GM12878 (cell line): ENCODE results near the gene XDH. TPM values are rescaled to one million over a fixed set of nuclear protein-coding genes. Genes with fewer than 3 reads are reported as not detected.

ENCODE experiments used
- ATAC-seq: fragments of 200-7000 bp; cut with Tn5 transposase; 3 replicates; pipeline ENCODE4 v1.9.1; 2020; ENCODE audit warnings: mild to moderate bottlenecking, moderate library complexity
- BruUV-seq: library from RNA; stranded (reverse); fragments of 400-500 nt; replicated peaks from 2 replicates; lab custom pipeline; 2021; lab: Mats Ljungman, UMichigan
- CTCF ChIA-PET: fragments of 300-600 bp; sonication (Branson Sonifier 250); formaldehyde crosslinking; extraction: SDS; loops from one replicate; lab custom pipeline; 2021; ENCODE audit warnings: inconsistent platforms; lab: Yijun Ruan, JAX
- POLR2A ChIA-PET: fragments of 350-600 bp; formaldehyde crosslinking; extraction: SDS; loops from one replicate; lab custom pipeline; 2021; ENCODE audit warnings: inconsistent platforms; lab: Charles Lee
- RAD21 ChIA-PET: fragments of 300-600 bp; sonication (Branson Sonifier 250); formaldehyde crosslinking; loops from one replicate; lab custom pipeline; 2023; ENCODE audit warnings: antibody characterized with exemption; ENCODE audit not compliant: unreplicated experiment; lab: Charles Lee
- SMC1A ChIA-PET: fragments of 300-600 bp; sonication (Branson Sonifier 250); formaldehyde crosslinking; loops from one replicate; lab custom pipeline; 2023; ENCODE audit not compliant: unreplicated experiment, uncharacterized antibody; lab: Charles Lee
- DNase-seq: peaks from one replicate; pipeline ENCODE4 v3.0.0-alpha.2; 2011; ENCODE audit warnings: low read depth, low spot score
- FAIRE-seq: peaks from 3 replicates; lab custom pipeline; 2011; peaks lifted over from hg19 to GRCh38; lab: Jason Lieb, UNC
- H2AFZ ChIP-seq: 2 replicates; pipeline ENCODE4 v1.6.0; 2011; ENCODE audit warnings: low read depth, low read length, control low read depth; ENCODE audit not compliant: control insufficient read depth
- H3K27ac ChIP-seq: 2 replicates; pipeline ENCODE4 v1.5.1; 2011; ENCODE audit warnings: control low read depth; ENCODE audit not compliant: control insufficient read depth, insufficient read depth
- H3K27me3 ChIP-seq, 2 experiments: replicated peaks in 1 of 2; 2 replicates each; pipeline versions ENCODE4 v1.6.0 to v1.6.1; 2011; ENCODE audit warnings: low read length in 1 of 2; ENCODE audit not compliant: control insufficient read depth in 2 of 2, insufficient read depth in 2 of 2
- H3K36me3 ChIP-seq, 2 experiments: 2 replicates each; pipeline ENCODE4 v1.5.1; 2011; ENCODE audit warnings: low read length in 1 of 2; ENCODE audit not compliant: control insufficient read depth in 2 of 2, insufficient read depth in 2 of 2
- H3K4me1 ChIP-seq: 2 replicates; pipeline ENCODE4 v1.6.1; 2011; ENCODE audit warnings: mild to moderate bottlenecking, low read length, moderate library complexity, mixed read lengths; ENCODE audit not compliant: control insufficient read depth, insufficient read depth
- H3K4me2 ChIP-seq: 2 replicates; pipeline ENCODE4 v1.6.0; 2011; ENCODE audit warnings: control low read depth; ENCODE audit not compliant: control insufficient read depth, insufficient read depth
- H3K4me3 ChIP-seq: fragments of 200-600 bp; sonication (generic); 2 replicates; pipeline ENCODE4 v1.5.1; 2016
- H3K79me2 ChIP-seq: 2 replicates; pipeline ENCODE4 v1.6.0; 2011; ENCODE audit warnings: low read length; ENCODE audit not compliant: control insufficient read depth, insufficient read depth
- H3K9ac ChIP-seq: 2 replicates; pipeline ENCODE4 v1.8.0; 2011; ENCODE audit warnings: low read length, control low read depth, mixed read lengths; ENCODE audit not compliant: control insufficient read depth, insufficient read depth
- H3K9me3 ChIP-seq: replicated peaks from 3 replicates; pipeline ENCODE4 v1.5.1; 2011; ENCODE audit warnings: mild to moderate bottlenecking, low read length; ENCODE audit not compliant: control insufficient read depth, insufficient read depth
- H4K20me1 ChIP-seq: 2 replicates; pipeline ENCODE4 v1.6.0; 2011; ENCODE audit not compliant: control insufficient read depth, insufficient read depth
- BACH1 ChIP-seq: fragments of 450-650 bp; IDR thresholded peaks from 2 replicates; pipeline ENCODE4 v1.6.1; 2017; ENCODE audit warnings: mild to moderate bottlenecking, borderline replicate concordance
- BMI1 ChIP-seq: fragments of 450-650 bp; IDR thresholded peaks from 2 replicates; pipeline ENCODE4 v1.6.1; 2016; ENCODE audit warnings: mild to moderate bottlenecking, moderate library complexity, borderline replicate concordance
- CHD2 ChIP-seq: IDR thresholded peaks from 2 replicates; pipeline ENCODE4 v1.6.1; 2011; ENCODE audit warnings: low read depth, low read length, improper control_type of control experiment, borderline replicate concordance
- E4F1 ChIP-seq: fragments of 450-650 bp; IDR thresholded peaks from 2 replicates; pipeline ENCODE4 v1.6.1; 2018; ENCODE audit warnings: borderline replicate concordance, mild to moderate bottlenecking; ENCODE audit not compliant: partially characterized antibody
- ESRRA ChIP-seq: IDR thresholded peaks from 2 replicates; pipeline ENCODE4 v1.6.1; 2012; ENCODE audit warnings: mild to moderate bottlenecking, low read length, improper control_type of control experiment
- HDGF ChIP-seq: fragments of 450-650 bp; IDR thresholded peaks from 2 replicates; pipeline ENCODE4 v1.6.1; 2016; ENCODE audit warnings: antibody characterized with exemption
- KLF5 ChIP-seq: fragments of 450-650 bp; IDR thresholded peaks from 2 replicates; pipeline ENCODE4 v1.6.1; 2014; ENCODE audit warnings: mild to moderate bottlenecking; ENCODE audit not compliant: partially characterized antibody
- LARP7 ChIP-seq: fragments of 450-650 bp; IDR thresholded peaks from 2 replicates; pipeline ENCODE4 v1.6.1; 2017; ENCODE audit warnings: mild to moderate bottlenecking
- NRF1 ChIP-seq: conservative IDR thresholded peaks from 2 replicates; pipeline ENCODE4 v1.6.1; 2011; ENCODE audit warnings: mild to moderate bottlenecking, low read depth, low read length, improper control_type of control experiment
- PAX8 ChIP-seq: fragments of 450-650 bp; IDR thresholded peaks from 2 replicates; pipeline ENCODE4 v1.6.1; 2017; ENCODE audit warnings: mild to moderate bottlenecking, moderate library complexity
- PRDM15 ChIP-seq: fragments of 450-650 bp; formaldehyde crosslinking; IDR thresholded peaks from 2 replicates; pipeline ENCODE4 v1.4.0; 2020; ENCODE audit warnings: mild to moderate bottlenecking, moderate library complexity
- RB1 ChIP-seq: fragments of 450-650 bp; formaldehyde crosslinking; IDR thresholded peaks from 2 replicates; pipeline ENCODE4 v1.6.1; 2017; ENCODE audit warnings: mild to moderate bottlenecking, borderline replicate concordance
- RBBP5 ChIP-seq: fragments of 200-600 bp; sonication (generic); conservative IDR thresholded peaks from 2 replicates; pipeline ENCODE4 v1.6.1; 2016
- SIN3A ChIP-seq: IDR thresholded peaks from 2 replicates; pipeline ENCODE4 v1.6.1; 2012; ENCODE audit warnings: low read depth, low read length, improper control_type of control experiment
- SP1 ChIP-seq: IDR thresholded peaks from one replicate; pipeline ENCODE4 v1.6.1; 2011; ENCODE audit warnings: low read depth, low read length
- SUPT20H ChIP-seq: IDR thresholded peaks from 2 replicates; pipeline ENCODE4 v1.6.1; 2011; ENCODE audit warnings: low read depth, mild to moderate bottlenecking, low read length, moderate library complexity, borderline replicate concordance; ENCODE audit not compliant: control insufficient read depth
- ZBED1 ChIP-seq: IDR thresholded peaks from 2 replicates; pipeline ENCODE4 v1.6.1; 2016; ENCODE audit warnings: borderline replicate concordance
- WGBS: methylation state at CpG from one replicate; pipeline ENCODE4 v1.1.6; 2016; ENCODE audit warnings: low lambda C conversion rate; ENCODE audit not compliant: insufficient replicate concordance, insufficient coverage; ENCODE audit errors: missing lambda C conversion rate; 5-methylcytosine and 5-hydroxymethylcytosine counted together
- in situ Hi-C: fragments of 300-500 bp; cut with MboI; formaldehyde crosslinking; loops from 9 replicates; pipeline ENCODE4 v1.14.3; 2018; ENCODE audit warnings: mixed read lengths
- intact Hi-C: fragments of 100-400 bp; cut with micrococcal nuclease; formaldehyde crosslinking; loops from one replicate; pipeline ENCODE4 v1.14.2; 2022; ENCODE audit not compliant: unreplicated experiment
- polyA plus RNA-seq, 11 experiments: library from polyadenylated mRNA; depleted of rRNA in 4 of 11; unstranded in 6 of 11; stranded (reverse) in 5 of 11; fragments of >200 nt; fragmentation: Nextera tagmentation in 4 of 11; fragmentation: Illumina TruSeq in 1 of 11; extraction: Ambion mirVana in 4 of 11; extraction: Trizol in 1 of 11; gene quantifications; 1 replicate in 1 of 11; 2 replicates in 10 of 11; pipeline versions ENCODE4 v1.2.1 to v1.2.3, GENCODE V29; 2011 to 2016; ENCODE audit warnings: inconsistent platforms in 2 of 11, missing spikeins in 2 of 11, low read depth in 1 of 11
- total RNA-seq, 4 experiments: library from RNA; depleted of rRNA in 3 of 4; stranded (reverse); fragments of >200 nt in 3 of 4; fragmentation: Illumina TruSeq in 1 of 4; extraction: Trizol in 1 of 4; gene quantifications; 2 replicates each; pipeline versions ENCODE4 v1.2.1 to v1.2.3, GENCODE V29; 2013 to 2021

The XDH gene
- total and polyA plus RNA-seq, 10 of the 15 experiments (the other 5 are each of a cell fraction or from before 2014, with no cell fraction given), result 0.01 TPM; not detected in 9

- no peaks in the 10 kb centered on the region for H3K9me3 ChIP-seq
- ChIA-PET CTCF (no interaction called here), POLR2A (no interaction called here), RAD21 (interaction anchor here (1.1 kb wide), 1 partner anchor 53 kb away, joined by 3 read pairs; no protein-coding TSS in a partner anchor), SMC1A (interaction anchor here (0.7 to 1.2 kb wide), 3 partner anchors 19 to 39 kb away, joined by 3 read pairs; no protein-coding TSS in a partner anchor)
- intact Hi-C loops, result no loop called here
- H2AFZ ChIP-seq, result no peak overlapping the region
- in situ Hi-C loops, result no loop called here
- H3K4me3 ChIP-seq, result no peak overlapping the region
- H3K36me3 ChIP-seq, result no peaks in the 10 kb centered on the region
- H3K4me1 ChIP-seq, result no peaks in the 10 kb centered on the region
- no peaks in the 10 kb centered on the region for H3K79me2 ChIP-seq
- H3K27me3 ChIP-seq, result 0 out of 4 replicates have a peak, but pooled peaks cover 0 to 3% of the 10 kb centered on the region in 2 experiments
- ATAC-seq (peak; percentile 51; the same call in 2 of the 3 replicates), DNase-seq (no peak), FAIRE-seq (no peak)
- no peaks in the 10 kb centered on the region for H4K20me1 ChIP-seq
- H3K27ac ChIP-seq, result no peak overlapping the region
- WGBS, result 0% methylated on average over 1 of the region's 1 CpG
- no peak overlapping the region for H3K9ac ChIP-seq
- H3K4me2 ChIP-seq, result no peak overlapping the region
- no TSS peak for BruUV-seq
- TF ChIP-seq BMI1, result no peak
- TF ChIP-seq BACH1, result no peak
- no peak for TF ChIP-seq SIN3A
- no peak for TF ChIP-seq KLF5
- TF ChIP-seq LARP7, result no peak
- TF ChIP-seq ZBED1, result no peak
- no peak for TF ChIP-seq E4F1
- TF ChIP-seq PAX8, result no peak
- TF ChIP-seq SP1, result no peak
- no peak for TF ChIP-seq ESRRA
- TF ChIP-seq HDGF, result no peak
- TF ChIP-seq RBBP5, result no peak
- no peak for TF ChIP-seq SUPT20H
- no peak for TF ChIP-seq RB1
- no peak for TF ChIP-seq NRF1
- TF ChIP-seq PRDM15 (CRISPR knock-in tag), result no peak
- TF ChIP-seq CHD2, result no peak
Observed at GRCh38 chr2:31294196-31294595, 120.3 kb downstream of the XDH start.
